HG02970 (cell line): ENCODE data around the gene CACNA1F.

Source experiments
- ATAC-seq: cut with Tn5 transposase; IDR thresholded peaks from one replicate; pipeline ENCODE4 v1.9.1; 2021; ENCODE audit warnings: mild to moderate bottlenecking, moderate library complexity, moderate number of reproducible peaks; ENCODE audit not compliant: unreplicated experiment, low FRiP score

The CACNA1F gene

GRCh38 chrX:49202022-49202421 lies 31.1 kb downstream of the CACNA1F start:
- no peak for ATAC-seq

DNA sequence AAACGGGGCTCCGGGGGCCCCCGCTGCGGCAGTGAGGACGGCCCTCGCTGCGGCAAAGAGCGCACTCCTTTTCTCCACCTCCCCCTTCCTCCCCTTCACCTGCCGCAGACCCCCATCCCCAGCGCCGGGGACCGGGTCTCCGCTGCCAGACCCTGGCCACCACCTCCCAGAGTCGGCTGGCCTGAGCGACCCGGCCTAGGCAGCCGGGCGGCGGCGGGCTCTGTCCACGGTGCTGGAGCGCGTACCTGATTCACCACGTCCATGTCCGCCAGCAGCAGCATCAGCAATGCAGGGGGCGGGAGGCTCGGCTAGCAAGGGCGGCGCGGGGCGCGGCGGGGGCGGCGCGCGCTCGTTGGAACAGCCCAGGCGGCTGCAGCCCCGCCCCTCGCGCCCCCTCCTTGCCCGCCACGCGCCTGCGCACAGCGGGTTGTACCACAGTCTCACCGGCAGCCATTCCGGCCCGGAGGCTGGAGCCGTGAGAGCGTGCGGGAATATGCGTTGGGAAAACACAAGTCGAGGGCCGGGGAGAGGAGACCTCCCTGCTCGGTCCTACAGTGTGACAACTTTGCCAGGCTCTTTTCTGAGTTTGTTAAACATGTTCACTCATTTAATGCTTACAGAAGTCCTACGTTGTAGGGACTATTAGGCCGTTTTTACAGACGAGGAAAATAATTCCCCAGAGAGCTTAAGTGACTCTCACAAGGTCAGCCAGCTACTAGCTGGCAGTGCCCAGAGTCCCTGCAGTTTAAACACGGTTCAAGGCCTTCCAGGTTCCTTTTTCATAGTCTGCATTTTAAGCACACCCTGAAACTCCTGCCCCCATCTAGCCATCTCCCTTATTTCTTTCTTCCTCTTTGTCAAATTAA lies 33.0 kb downstream of the CACNA1F start, which contains the start of gene SYP:
Gene SYP, minus strand, starts transcription at position 288 of the 866 bp plus-strand sequence. Its CDS starts 7 bp downstream, at position 281.
- peak; percentile 57 for ATAC-seq

DNA sequence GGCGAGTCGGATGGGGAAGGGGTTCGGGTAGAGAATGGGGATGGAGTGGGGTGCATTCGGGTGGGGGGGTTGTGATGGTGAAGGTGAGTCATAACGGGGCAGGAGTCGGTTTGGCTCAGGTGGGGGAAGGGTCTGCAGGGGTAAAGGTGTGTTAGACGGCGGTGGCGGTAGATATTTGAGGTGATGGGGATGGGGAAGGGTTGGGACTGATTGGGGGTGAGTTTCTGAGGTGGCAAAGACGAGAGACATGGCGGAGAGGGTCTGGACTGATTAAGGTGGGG lies 33.9 kb downstream of the CACNA1F start:
- no peak for ATAC-seq

- ATAC-seq = no peak
Measured at GRCh38 chrX:49198540-49199314, 34.4 kb downstream of the CACNA1F start.

GRCh38 chrX:49197543-49198087 lies 35.5 kb downstream of the CACNA1F start:
- ATAC-seq = no peak

GRCh38 chrX:49193542-49193964 lies 39.6 kb downstream of the CACNA1F start:
- ATAC-seq = no peak

GRCh38 chrX:49192722-49193328 lies 40.3 kb downstream of the CACNA1F start:
- no peak for ATAC-seq

DNA sequence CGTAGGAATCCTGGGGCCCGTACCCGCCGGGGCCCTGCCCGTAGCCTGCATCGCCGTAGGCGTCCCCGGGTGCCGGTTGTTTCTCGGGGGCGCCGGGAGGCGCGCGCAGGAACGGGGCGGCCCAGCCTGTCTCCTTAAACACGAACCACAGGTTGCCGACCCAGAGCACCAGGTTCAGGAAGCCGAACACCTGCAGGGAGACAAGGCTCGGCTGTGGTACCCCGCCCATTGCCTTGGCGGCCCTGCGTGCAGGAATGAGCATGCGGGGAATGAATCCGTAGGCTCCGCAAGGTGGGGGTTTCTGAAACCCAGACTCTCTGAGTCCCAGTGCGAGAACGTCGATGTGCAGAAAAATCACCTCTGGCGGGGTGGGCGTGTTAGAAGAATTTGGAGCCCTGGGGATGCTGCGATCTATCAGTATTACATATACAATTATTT lies 41.5 kb downstream of the CACNA1F start:
- no peak for ATAC-seq

DNA sequence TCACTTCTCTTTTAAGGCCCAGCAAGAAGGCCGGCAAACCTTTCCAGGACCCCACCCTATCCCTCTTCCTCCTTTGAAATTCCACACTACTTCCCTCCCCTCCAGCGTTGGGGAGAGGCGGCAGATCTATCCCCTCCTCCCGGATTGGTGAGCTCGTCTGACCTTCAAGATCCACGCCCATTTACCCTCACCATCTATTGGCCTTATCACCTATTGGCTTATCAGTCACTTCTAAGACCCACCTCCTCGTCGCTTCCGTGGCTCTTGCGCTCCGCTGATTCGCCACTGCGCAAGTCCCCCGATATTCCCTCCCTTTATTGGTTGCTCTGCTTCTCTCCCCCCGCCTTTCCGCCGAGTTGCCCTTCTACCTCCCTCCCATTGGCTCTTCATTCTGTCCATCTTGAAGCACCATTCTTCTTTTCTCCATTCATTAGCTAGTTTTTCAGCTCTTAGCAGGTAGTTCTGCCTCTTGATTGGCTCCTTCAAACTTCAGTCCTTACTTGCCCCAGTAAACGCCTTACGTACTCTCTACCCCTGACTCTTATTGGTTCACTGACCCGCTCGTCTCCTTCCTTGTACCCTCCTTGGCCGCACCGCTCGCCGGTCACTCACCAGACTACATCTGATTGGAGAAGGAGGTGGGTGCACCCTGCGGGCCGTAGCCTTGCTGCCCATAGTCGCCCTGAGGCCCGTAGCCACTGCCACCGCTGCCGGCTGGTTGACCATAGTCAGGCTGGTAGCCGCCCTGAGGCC lies 42.1 kb downstream of the CACNA1F start:
- peak; percentile 89 for ATAC-seq

GRCh38 chrX:49189606-49190005 lies 43.5 kb downstream of the CACNA1F start:
- ATAC-seq = no peak

DNA sequence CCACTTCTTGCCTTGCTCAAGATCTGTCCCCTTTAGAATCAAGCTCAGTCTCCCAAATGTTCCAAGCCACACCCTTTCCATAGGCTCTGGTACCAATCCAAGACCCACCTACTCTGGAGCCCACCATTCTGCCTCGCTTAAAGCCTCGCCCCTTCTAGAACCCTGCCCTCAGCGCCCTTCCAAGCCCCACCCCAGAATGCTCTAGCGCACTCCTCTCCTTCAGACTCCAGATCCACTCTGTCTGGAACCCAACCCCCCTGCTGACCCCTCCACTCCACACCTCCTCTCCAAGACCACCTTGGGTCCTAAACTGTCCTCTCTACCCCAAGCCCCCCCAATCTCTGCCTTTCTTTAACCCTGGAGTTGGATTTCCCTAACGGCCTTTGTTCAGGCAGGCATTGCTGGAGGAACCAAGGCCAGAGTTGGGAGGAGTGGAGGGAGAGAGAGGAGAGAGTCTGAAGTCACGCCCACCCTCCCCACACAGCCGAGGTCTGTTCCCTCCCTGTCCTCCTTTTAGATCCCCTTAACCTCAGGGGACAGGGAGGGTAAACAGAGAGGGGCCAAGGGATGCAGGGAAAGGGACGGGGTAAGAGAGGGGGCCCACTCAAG lies 44.6 kb downstream of the CACNA1F start:
- ATAC-seq = no peak

DNA sequence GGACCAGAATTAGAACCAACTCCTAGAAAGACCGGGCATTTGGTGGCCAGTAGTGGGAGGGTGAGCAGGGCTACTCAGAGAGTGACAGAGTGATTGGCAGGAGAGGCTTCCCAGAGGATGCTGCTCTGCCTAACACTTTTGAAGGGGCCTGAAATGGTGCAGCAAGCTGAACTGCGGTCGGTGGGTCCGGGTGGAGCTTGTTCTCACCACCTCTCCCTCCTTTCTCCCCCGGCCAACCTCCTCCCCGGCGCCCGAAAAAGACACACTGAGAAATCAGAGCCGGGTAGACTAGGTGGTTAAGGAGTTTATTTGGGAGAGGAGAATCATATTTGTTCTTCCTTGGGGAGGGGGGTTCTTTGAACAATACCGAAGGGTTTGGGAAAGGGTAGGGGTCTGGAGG lies 45.6 kb downstream of the CACNA1F start:
- ATAC-seq = no peak

DNA sequence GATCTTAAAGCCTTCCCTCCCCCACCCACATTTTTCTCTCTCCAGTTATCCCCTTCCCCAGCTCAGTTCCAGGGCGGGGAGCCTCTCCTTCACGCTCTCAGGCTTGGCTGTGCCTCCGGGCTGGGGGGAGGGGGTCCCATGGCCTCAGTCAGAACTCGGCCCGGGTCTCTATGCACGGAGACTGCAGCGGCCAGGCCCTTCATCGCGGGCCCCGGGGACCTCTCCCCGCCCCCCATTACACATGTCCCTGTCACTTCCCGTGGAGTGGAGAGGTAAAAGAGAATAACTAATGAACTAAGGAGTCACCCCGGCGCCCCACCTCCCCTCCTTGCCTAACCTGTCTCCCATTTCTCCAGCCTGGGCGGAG lies 46.1 kb downstream of the CACNA1F start:
- ATAC-seq = no peak

- ATAC-seq = no peak
Measured at GRCh38 chrX:49186125-49187027, 46.8 kb downstream of the CACNA1F start, which contains the start of gene PRICKLE3. TSS of gene PRICKLE3 (minus strand) at chrX:49186373. CDS start at chrX:49186297, 76 bp downstream.

- ATAC-seq = no peak
Measured at GRCh38 chrX:49184294-49185281, 48.6 kb downstream of the CACNA1F start.

GRCh38 chrX:49183701-49184281 lies 49.3 kb downstream of the CACNA1F start:
- ATAC-seq = no peak

- ATAC-seq = no peak
Measured at GRCh38 chrX:49179358-49179757, 53.8 kb downstream of the CACNA1F start.
